NCI-H146 treated with DMSO at 0.1 percent for 48 hours (cell line): Measurements from ENCODE around the gene COA4.

ENCODE experiments used
- DNase-seq: peaks from one replicate; lab custom pipeline; 2025; ENCODE audit not compliant: unreplicated experiment; lab: John Stamatoyannopoulos, UW

The COA4 gene

GRCh38 chr11:73866095-73866579 lies 10.5 kb downstream of the COA4 start:
- no peak for DNase-seq

- no peak for DNase-seq
Measured at GRCh38 chr11:73862986-73863385, 13.7 kb downstream of the COA4 start.

- DNase-seq = no peak
Measured at GRCh38 chr11:73860202-73860601, 16.4 kb downstream of the COA4 start.

GRCh38 chr11:73859671-73860070 lies 17.0 kb downstream of the COA4 start:
- DNase-seq = no peak

GRCh38 chr11:73856031-73856567 lies 20.5 kb downstream of the COA4 start:
- no peak for DNase-seq

- no peak for DNase-seq
Measured at GRCh38 chr11:73854680-73855079, 22.0 kb downstream of the COA4 start.

- DNase-seq = no peak
Measured at GRCh38 chr11:73852049-73852448, 24.6 kb downstream of the COA4 start.

GRCh38 chr11:73851046-73851764 lies 25.4 kb downstream of the COA4 start:
- DNase-seq = no peak

- DNase-seq = no peak
Measured at GRCh38 chr11:73839123-73839457, 37.6 kb downstream of the COA4 start.

- no peak for DNase-seq
Measured at GRCh38 chr11:73838443-73839122, 38.1 kb downstream of the COA4 start.

GRCh38 chr11:73833067-73833466 lies 43.6 kb downstream of the COA4 start:
- no peak for DNase-seq

GRCh38 chr11:73830261-73830660 lies 46.4 kb downstream of the COA4 start:
- no peak for DNase-seq
